Stomach (tissue), 4 donors: ENCODE data around the gene FITM2.

Experiments
- CTCF ChIP-seq, 7 experiments: fragments of 450-650 bp in 4 of 7; fragments of 200-600 bp in 3 of 7; sonication (generic) in 3 of 7; IDR thresholded peaks; one replicate each; pipeline ENCODE4 v1.5.1; 2016 to 2019; ENCODE audit warnings: antibody characterized with exemption in 7 of 7, control low read depth in 2 of 7, mild to moderate bottlenecking in 1 of 7
- EP300 ChIP-seq: sonication (generic); formaldehyde crosslinking; IDR thresholded peaks from one replicate; pipeline ENCODE4 v1.6.1; 2017; ENCODE audit warnings: antibody characterized with exemption
- POLR2A ChIP-seq, 4 donors: fragments of 450-650 bp; IDR thresholded peaks; one replicate each; pipeline ENCODE4 v1.6.1; 2016; ENCODE audit warnings: antibody characterized with exemption in 4 of 4, control low read depth in 2 of 4, mild to moderate bottlenecking in 1 of 4, moderate library complexity in 1 of 4

- TF ChIP-seq CTCF (IDR thresholded peaks at IDR 0.05) (no peak), POLR2A (IDR thresholded peaks at IDR 0.05) (no peak), EP300 (no peak)
Measured at GRCh38 chr20:44344723-44345122, 33.7 kb upstream of the FITM2 start.
